ENCODE data around the gene SORCS2. TPM values are rescaled to one million over a fixed set of nuclear protein-coding genes. Genes with fewer than 3 reads are reported as not detected.

SORCS2 gene
- total RNA-seq, 1 experiment from 2014 or later, result 0.15 TPM

- POLR2A ChIA-PET, result no interaction called here
- H3K27me3 ChIP-seq (ENCODE audit: control insufficient read depth, insufficient read depth, low read length), result no peaks in the 10 kb centered on the region; the same call in 1 of the 2 replicates
- H3K36me3 ChIP-seq (ENCODE audit: control insufficient read depth, insufficient read depth, low read length), result no peaks in the 10 kb centered on the region
- ATAC-seq (no peak), DNase-seq (ENCODE audit: low read depth, low spot score) (no peak)
- no peak overlapping the region for H3K4me3 ChIP-seq (ENCODE audit: low read depth in 2 of 2, low read length in 2 of 2)
- in situ Hi-C loops (cut with HindIII; ENCODE audit: low pct_unique_long_range_greater_than_20kb, low sequenced_read_pairs) (no loop called here), intact Hi-C loops (cut with micrococcal nuclease; ENCODE audit: unreplicated experiment) (no loop called here)
- no peak overlapping the region for H3K27ac ChIP-seq (ENCODE audit: low read length)
- TF ChIP-seq, protein P1, sequence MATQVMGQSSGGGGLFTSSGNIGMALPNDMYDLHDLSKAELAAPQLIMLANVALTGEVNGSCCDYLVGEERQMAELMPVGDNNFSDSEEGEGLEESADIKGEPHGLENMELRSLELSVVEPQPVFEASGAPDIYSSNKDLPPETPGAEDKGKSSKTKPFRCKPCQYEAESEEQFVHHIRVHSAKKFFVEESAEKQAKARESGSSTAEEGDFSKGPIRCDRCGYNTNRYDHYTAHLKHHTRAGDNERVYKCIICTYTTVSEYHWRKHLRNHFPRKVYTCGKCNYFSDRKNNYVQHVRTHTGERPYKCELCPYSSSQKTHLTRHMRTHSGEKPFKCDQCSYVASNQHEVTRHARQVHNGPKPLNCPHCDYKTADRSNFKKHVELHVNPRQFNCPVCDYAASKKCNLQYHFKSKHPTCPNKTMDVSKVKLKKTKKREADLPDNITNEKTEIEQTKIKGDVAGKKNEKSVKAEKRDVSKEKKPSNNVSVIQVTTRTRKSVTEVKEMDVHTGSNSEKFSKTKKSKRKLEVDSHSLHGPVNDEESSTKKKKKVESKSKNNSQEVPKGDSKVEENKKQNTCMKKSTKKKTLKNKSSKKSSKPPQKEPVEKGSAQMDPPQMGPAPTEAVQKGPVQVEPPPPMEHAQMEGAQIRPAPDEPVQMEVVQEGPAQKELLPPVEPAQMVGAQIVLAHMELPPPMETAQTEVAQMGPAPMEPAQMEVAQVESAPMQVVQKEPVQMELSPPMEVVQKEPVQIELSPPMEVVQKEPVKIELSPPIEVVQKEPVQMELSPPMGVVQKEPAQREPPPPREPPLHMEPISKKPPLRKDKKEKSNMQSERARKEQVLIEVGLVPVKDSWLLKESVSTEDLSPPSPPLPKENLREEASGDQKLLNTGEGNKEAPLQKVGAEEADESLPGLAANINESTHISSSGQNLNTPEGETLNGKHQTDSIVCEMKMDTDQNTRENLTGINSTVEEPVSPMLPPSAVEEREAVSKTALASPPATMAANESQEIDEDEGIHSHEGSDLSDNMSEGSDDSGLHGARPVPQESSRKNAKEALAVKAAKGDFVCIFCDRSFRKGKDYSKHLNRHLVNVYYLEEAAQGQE (IDR thresholded peaks at IDR 0.05; ENCODE audit: insufficient read depth in 1 of 2, low read depth in 2 of 2, low read length in 1 of 2), result no peak
- TF ChIP-seq SIN3A (IDR thresholded peaks at IDR 0.05; ENCODE audit: borderline replicate concordance, insufficient read depth, low read depth, low read length), result no peak
- H3K9me3 ChIP-seq (ENCODE audit: control insufficient read depth, insufficient read depth, low read depth, low read length), result no peaks in the 10 kb centered on the region
- CTCF ChIA-PET, result no interaction called here
- no TSS peak for BruUV-seq (replicated peaks)
- no peaks in the 10 kb centered on the region for H3K4me1 ChIP-seq (ENCODE audit: control insufficient read depth, insufficient read depth, low read length)
These were observed 117.5 kb downstream of the SORCS2 start for GRCh38 chr4:7309636-7310390.

GRCh38 chr4:7310451-7310850, 118.1 kb downstream of the SORCS2 start:
- TF ChIP-seq, protein P1 (IDR thresholded peaks at IDR 0.05; ENCODE audit: insufficient read depth in 1 of 2, low read depth in 2 of 2, low read length in 1 of 2), result no peak
- no peak for TF ChIP-seq TCF7L2 (IDR thresholded peaks at IDR 0.05; ENCODE audit: low read depth, low read length)
- TF ChIP-seq SIN3A (IDR thresholded peaks at IDR 0.05; ENCODE audit: borderline replicate concordance, insufficient read depth, low read depth, low read length), result no peak
- TF ChIP-seq, protein P2, sequence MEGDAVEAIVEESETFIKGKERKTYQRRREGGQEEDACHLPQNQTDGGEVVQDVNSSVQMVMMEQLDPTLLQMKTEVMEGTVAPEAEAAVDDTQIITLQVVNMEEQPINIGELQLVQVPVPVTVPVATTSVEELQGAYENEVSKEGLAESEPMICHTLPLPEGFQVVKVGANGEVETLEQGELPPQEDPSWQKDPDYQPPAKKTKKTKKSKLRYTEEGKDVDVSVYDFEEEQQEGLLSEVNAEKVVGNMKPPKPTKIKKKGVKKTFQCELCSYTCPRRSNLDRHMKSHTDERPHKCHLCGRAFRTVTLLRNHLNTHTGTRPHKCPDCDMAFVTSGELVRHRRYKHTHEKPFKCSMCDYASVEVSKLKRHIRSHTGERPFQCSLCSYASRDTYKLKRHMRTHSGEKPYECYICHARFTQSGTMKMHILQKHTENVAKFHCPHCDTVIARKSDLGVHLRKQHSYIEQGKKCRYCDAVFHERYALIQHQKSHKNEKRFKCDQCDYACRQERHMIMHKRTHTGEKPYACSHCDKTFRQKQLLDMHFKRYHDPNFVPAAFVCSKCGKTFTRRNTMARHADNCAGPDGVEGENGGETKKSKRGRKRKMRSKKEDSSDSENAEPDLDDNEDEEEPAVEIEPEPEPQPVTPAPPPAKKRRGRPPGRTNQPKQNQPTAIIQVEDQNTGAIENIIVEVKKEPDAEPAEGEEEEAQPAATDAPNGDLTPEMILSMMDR (IDR thresholded peaks at IDR 0.05), result no peak
- TF ChIP-seq POLR2AphosphoS5 (IDR thresholded peaks at IDR 0.05; ENCODE audit: low read depth, low read length), result no peak
- in situ Hi-C loops (cut with HindIII; ENCODE audit: low pct_unique_long_range_greater_than_20kb, low sequenced_read_pairs), result no loop called here
- H3K4me3 ChIP-seq (ENCODE audit: low read depth in 2 of 2, low read length in 2 of 2), result no peak overlapping the region
- ChIA-PET CTCF (no interaction called here), POLR2A (no interaction called here)
- intact Hi-C loops (cut with micrococcal nuclease; ENCODE audit: unreplicated experiment), result no loop called here
- ATAC-seq (no peak), DNase-seq (ENCODE audit: low read depth, low spot score) (no peak)
- H3K9me3 ChIP-seq (ENCODE audit: control insufficient read depth, insufficient read depth, low read depth, low read length), result no peaks in the 10 kb centered on the region
- no peak overlapping the region for H3K27ac ChIP-seq (ENCODE audit: low read length)
- H3K36me3 ChIP-seq (ENCODE audit: control insufficient read depth, insufficient read depth, low read length), result no peaks in the 10 kb centered on the region
- BruUV-seq (replicated peaks), result no TSS peak
- no peaks in the 10 kb centered on the region; the same call in 1 of the 2 replicates for H3K27me3 ChIP-seq (ENCODE audit: control insufficient read depth, insufficient read depth, low read length)
- no peaks in the 10 kb centered on the region for H3K4me1 ChIP-seq (ENCODE audit: control insufficient read depth, insufficient read depth, low read length)

Data from Panc1 (cell line).